Erythroblast (primary cell): ENCODE data around the gene MUCL3.
A peak's percentile ranks its signal among the peaks of the same experiment; 100 is the strongest.
"Not testable (repeated sequence)": the region's sequence is repeated elsewhere in the genome, so short reads cannot be mapped to it uniquely, and the experiment has no call there.

ENCODE experiments used
- DNase-seq, 2 experiments: peaks; one replicate each; lab custom pipeline; 2025; lab: John Stamatoyannopoulos, UW
- GATA1 ChIP-seq: IDR thresholded peaks from 2 replicates; pipeline ENCODE4 v1.6.1; 2011; ENCODE audit warnings: low read depth, mild to moderate bottlenecking, control low read depth, low read length, moderate library complexity
- POLR2A ChIP-seq: IDR thresholded peaks from 2 replicates; pipeline ENCODE4 v1.6.1; 2011; ENCODE audit warnings: mild to moderate bottlenecking, low read length

The MUCL3 gene

DNA sequence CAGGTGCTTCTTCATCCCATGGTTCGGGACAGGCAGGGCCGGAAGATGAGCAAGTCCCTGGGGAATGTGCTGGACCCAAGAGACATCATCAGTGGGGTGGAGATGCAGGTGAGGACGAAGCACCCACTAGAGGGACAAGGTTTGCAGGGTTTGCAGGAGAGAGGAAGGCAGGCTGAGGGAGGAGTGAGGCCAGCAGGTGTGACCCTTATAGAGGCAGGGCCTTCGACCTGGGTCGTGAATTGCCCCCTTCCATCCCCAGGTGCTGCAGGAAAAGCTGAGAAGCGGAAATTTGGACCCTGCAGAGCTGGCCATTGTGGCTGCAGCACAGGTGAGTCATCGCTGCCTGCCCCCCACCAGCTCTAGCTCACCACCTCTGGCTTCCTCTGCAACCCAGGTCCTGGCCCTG, 18.3 kb upstream of the MUCL3 start:
- no peak for DNase-seq
- TF ChIP-seq POLR2A = no peak

DNA sequence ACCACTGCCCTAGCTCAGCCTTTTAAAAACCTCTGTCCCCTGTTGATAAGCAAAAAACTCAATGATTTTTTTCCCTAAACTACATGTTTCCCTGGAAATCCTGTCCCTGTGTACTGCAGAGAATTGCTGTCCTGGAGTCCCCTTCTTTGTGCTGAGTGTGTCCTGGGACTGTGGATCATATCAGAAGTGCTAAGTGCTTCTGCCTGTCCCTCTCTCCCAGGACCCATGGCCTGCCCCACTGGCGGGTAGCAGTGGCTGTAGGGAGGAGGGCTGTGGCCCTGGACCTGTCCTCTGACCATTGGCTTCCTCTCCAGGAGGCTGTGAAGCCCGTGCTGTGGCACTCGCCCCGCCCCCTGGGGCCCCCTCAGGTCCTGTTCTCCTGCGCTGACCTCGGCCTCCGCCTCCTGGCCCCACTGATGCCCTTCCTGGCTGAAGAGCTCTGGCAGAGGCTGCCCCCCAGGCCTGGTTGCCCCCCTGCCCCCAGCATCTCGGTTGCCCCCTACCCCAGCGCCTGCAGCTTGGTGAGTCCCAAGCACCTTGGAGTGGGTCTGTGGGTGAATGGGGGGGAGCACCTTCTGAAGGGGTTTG, 16.6 kb upstream of the MUCL3 start:
- not testable (repeated sequence) for DNase-seq

DNA sequence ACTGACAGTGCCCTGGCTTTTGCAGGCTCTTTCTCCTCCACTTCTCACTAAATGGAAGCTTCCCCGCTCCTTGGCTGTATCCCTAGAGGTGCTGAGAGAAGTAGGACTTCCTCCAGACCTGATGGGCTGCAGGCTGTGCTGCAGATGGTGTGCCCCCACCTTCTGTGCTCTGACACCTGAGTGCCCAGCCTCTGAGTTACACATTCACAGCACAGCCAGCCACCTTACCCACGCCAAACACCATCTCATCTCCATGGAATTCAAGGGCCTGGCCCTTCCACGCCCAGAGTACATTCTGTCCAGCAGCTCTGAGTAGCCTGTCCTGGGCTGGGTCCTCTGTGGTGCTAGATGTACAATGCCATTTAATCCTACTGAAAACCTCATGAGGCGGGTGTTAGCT, 14.1 kb upstream of the MUCL3 start:
- TF ChIP-seq POLR2A (no peak), GATA1 (no peak)
- no peak for DNase-seq

DNA sequence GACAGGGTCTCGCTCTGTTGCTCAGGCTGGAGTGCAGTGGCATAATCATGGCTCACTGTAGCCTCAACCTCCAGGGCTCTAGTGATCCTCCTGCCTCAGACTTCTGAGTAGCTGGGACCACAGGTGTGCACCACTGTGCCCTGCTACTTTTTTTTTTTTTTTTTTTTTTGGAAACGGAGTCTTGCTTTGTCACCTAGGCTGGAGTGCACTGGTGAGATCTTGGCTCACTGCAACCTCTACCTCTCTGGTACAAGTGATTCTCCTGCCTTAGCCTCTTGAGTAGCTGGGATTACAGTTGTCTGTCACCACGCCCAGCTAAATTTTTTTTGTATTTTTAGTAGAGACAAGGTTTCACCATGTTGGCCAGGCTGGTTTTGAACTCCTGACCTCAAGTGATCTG, 13.7 kb upstream of the MUCL3 start:
- DNase-seq = not testable (repeated sequence)

DNA sequence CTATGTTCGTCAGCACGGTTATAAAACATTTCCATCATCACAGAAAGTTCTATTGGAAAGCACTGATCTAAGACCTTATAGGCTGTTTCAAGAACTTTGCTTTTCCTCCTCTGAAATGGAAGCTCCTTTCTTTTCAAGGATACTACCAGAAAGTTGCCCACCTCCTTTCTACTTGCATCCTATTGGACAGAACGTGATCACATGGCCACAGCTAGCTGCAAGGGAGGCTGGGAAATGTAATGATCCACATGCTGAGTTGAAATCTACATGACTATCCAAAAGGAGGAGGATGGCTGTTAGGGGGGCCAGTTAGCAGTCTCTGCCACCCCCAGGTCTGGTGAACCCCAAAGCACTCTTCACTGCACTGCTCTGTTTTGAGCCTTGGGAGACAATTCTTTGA, 12.1 kb upstream of the MUCL3 start:
- no peak for DNase-seq
- TF ChIP-seq GATA1 (no peak), POLR2A (no peak)

DNA sequence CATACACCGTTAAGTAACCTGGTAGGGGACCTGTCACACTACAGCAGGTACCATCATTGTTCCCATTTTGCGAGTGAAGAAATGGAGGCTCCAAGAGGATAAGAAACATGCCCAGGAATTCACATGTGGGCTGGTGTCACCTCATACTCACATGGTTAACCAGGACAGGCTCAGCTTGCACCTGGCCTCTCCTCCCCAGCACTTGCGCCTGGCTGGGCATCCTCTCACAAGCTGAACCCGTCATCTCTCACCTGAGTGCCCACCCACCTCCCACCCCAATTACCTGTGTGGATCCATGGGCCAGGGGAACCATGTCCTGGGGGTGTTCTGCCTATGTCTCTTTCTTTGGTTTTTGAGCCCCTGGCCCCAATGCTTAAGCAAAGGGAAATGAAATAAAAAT, 10.3 kb upstream of the MUCL3 start:
- no peak for DNase-seq
- no peak for TF ChIP-seq GATA1
- no peak for TF ChIP-seq POLR2A

DNA sequence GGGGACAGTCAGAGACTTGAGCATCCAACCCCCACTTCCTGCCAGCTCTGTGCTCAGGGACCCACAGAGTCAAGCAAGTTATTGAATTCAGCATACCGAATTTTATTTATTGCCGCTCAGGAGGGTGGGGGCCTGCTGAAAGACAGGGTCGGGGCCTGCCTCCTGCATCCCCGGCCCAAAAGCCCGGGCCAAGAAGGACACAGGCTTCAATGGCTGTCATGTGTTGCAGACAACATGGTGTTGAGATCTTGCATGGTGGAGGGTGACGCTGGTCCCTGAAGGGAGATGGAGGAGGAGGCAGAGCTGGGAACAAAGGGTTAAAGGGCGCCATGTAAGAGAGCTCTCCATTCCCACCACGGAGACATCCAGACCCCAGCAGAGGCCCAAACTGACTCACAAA, 9.5 kb upstream of the MUCL3 start:
- TF ChIP-seq GATA1 (no peak), POLR2A (no peak)
- no peak for DNase-seq

DNA sequence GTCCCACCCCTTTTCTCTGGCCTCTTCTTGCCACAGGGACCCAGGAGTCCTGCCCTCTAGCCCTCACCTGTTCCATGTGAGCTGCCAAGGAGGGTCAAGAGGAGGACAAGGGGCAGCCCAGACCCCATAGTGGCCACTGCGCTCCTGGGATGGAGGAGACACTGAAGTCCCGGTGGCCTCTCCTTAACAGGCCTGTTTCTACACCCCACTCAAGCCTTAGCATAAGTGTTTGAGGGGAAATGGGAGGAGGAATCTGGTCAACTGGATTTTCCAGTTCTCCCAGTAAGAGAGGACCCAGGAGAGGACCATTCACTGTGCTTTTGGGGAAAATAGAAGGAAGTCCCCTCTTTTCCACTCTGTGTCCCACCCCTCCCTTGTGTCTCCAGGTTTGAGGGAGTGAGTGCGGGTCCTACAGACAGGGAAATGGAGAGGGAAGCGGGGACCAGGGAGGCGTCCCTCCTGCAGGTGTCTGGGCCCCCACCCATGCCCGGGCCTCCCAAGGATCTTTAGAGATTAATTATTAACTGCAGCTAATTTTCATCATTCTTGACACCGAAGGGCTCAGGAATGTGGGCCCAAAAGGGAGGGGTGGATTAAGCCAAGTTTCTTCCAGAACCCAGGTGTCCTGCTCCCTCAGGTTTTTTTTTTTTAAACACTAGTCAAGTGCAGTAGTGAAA, 8.7 kb upstream of the MUCL3 start, which contains the start of gene SFTA2:
Gene SFTA2, minus strand, starts transcription at position 202 of the 677 bp plus-strand sequence. Its CDS starts 74 bp downstream, at position 128.
- TF ChIP-seq GATA1 (no peak), POLR2A (no peak)
- DNase-seq = no peak

DNA sequence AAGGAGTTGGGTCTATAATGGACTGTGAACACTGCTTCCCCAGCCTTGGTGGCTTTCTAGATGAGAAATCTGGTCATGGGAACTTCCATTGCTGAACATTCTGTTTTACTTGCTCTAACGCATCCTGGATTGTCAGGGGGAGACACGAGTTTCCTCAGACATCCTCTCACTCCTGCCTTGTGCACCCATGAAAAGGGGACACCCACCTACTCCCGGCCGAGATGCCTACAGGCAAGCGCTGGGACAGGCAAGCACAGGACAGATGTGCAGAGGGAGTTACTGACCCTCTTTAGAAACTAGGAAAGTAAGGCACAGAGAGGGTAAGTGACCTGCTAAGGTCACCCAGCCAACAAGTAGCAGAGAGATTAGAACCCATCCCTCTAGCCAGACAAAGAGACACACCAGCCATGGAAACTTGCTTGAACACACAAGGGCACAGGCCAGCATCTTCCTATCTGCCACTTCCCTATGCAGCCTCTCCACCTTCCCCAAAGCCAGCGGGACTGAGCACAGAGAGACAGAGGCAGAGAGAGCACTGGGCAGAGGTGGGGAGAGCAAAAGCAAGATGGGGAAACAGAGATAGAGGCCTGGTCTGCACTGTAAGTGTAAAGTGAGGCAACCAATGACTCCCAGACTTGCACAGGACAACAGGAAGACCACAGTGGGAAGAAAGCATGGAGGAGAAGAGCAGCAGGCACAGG, 8.0 kb upstream of the MUCL3 start:
- TF ChIP-seq POLR2A (no peak), GATA1 (no peak)
- no peak for DNase-seq

DNA sequence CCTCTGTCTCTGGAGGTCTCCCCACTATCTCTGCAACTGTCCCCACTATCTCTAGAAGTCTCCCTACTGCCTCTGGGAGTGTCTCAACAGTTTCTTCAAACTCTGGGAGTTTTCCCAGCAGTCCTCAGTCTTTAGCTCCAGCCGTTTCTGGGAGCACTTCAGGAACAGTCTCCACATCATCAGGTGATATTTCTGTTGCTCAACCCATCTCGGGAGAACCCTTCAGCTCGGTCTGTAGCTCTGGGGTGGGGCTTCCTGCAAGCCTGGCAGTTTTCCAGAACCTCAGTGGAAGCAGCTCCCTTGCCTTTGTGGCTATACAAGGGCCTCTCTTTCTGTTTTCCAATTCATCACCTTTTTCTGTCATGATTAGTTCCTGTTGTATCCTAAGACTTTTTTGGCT, 5.8 kb upstream of the MUCL3 start:
- no peak for DNase-seq
- TF ChIP-seq GATA1 = no peak
- no peak for TF ChIP-seq POLR2A

DNA sequence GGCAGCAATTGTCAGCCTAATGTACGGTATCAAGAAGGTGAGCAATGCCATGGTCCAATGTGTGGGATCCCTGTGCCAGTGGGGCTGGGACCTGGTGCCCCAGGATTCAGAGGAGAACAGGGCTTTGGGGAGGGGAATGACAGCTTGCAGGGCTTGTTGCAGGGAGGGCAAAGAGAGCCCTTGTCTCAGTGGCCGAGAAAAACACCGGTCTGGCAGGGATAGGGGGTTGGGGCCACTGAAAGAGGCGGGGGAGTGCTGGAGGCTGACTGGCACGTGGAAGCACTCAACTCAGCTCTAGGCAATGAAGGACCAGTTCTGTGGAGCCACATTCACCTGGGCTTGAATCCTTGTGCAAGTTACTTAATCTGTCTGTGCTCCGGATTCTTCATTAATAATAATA, 3.5 kb upstream of the MUCL3 start:
- DNase-seq = no peak
- no peak for TF ChIP-seq GATA1
- no peak for TF ChIP-seq POLR2A

DNA sequence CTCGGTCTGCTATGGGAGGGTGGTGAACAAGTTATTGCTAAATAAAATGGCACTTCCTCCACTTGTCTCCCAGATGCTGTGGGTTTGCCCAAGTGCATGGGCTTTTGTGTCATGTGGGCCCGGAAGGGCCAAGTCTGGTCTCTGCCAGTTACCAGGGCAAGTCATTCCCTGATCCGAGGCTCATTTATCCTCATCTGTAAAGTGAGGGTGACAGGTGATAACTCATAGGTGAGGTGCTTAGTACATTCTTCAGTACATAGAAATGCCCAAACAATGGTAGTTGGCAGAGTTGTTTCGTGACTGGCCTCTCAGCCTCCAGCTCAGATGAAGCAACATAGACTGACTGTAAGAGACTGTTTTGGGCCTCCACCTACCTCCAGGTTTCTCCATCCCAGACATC, 2.0 kb upstream of the MUCL3 start:
- TF ChIP-seq POLR2A (no peak), GATA1 (no peak)
- no peak for DNase-seq

DNA sequence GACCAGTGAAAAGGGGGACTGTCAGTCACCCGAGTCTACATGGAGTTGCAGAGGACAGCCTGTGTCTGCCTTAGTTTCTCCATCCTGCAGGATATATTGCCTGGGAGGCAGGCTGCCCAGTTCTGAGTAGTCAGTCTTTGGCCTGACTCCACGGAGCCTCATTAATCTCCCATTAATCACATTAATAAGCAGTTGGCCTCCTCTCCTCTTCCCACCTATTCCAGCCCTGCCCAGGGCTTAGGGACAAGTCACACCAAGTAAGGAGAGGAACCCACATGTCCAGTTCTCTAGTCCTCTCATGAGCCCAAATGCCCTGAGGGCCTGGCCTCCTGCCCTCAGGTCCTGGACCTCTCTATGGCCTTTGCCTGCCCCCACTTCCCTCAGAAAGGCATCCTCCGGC, 1.3 kb upstream of the MUCL3 start:
- no peak for DNase-seq

DNA sequence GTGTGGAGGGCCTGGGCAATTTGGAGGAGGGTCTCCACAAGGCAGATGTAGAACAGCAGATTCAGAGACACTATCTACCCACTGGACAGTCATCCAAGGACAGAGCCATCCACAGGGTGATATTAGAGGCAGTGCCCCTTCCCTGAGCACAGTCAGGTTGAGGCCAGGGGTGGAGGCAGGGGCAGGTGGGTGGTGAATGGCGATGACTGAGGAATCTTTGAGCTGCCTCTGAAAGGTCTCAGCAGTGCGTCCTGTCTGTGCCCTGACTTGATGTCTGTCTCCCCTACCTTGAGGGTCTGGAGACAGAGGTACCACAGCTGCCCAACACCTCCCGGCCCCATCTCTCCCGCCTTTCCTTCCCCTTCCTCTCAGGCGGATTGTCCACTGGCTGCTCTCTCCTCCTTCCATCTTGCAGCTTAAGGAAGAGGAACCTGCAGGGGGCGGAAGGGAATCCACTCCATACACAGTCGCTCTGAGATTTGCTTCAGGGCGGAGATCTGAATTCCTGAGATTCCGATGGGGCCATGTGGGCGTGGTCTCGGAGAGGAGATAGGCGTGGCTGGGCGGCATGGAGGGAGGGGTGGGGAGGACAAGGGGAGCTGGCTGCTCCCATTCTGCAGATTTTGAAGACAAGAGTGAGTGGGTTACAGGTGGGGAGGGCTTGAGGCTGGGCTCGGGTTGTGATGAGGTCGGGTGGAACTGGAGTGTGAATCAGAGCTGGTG, 1.7 kb downstream of the MUCL3 start:
- DNase-seq = peak in 1 of 2 experiments; percentile 11
- no peak for TF ChIP-seq POLR2A
- no peak for TF ChIP-seq GATA1

More for the DNA sequence above, 1.3 kb upstream of the MUCL3 start:
- no peak for TF ChIP-seq GATA1
- TF ChIP-seq POLR2A = no peak
